Activated T-cell treated with anti-CD3 and anti-CD28 coated beads, Interleukin-2, amount 50 U/mL, for 48 hours (primary cell): ENCODE results near the gene RPS6KA5.
"Not testable (repeated sequence)": the region's sequence is repeated elsewhere in the genome, so short reads cannot be mapped to it uniquely, and the experiment has no call there.

Source experiments
- DNase-seq, 2 experiments: peaks; one replicate each; pipeline ENCODE4 v3.0.0-alpha.2; 2020

Gene RPS6KA5

DNA sequence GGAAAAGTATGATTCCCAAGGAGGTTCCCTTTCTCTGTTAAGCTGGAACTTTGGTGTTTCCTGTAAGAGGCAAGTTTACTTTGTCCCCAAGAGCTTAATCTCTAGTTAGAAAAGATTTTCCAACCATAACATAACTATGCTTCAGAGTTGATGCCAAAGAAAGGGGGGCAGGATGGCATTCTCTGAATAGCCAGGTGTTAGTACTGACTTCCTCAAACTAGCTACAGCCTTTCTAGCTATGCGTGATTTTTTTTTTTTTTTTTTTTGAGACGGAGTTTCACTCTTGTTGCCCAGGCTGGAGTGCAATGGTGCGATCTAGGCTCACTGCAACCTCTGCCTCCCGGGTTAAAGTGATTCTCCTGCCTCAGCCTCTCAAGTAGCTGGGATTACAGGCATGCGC, 204.3 kb downstream of the RPS6KA5 start:
- DNase-seq: not testable (repeated sequence)

DNA sequence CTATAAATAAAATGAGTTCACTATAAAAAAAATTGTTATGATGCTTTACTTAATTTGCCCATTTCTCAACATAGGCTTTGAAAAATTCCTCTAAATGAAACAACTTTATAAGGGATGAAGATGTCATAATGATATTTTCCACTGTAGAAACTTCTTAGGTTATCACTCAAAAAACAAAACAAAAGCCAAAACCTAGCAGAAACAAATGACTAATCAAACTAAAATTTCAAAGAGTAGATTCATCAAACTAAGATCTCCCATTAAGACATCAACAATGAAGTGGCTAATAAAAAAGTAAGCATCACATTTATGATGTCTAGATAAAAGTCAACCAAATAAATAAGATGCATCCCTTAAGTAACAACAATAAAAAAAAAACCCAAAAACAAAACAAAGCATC, 207.3 kb downstream of the RPS6KA5 start:
- no peak for DNase-seq

DNA sequence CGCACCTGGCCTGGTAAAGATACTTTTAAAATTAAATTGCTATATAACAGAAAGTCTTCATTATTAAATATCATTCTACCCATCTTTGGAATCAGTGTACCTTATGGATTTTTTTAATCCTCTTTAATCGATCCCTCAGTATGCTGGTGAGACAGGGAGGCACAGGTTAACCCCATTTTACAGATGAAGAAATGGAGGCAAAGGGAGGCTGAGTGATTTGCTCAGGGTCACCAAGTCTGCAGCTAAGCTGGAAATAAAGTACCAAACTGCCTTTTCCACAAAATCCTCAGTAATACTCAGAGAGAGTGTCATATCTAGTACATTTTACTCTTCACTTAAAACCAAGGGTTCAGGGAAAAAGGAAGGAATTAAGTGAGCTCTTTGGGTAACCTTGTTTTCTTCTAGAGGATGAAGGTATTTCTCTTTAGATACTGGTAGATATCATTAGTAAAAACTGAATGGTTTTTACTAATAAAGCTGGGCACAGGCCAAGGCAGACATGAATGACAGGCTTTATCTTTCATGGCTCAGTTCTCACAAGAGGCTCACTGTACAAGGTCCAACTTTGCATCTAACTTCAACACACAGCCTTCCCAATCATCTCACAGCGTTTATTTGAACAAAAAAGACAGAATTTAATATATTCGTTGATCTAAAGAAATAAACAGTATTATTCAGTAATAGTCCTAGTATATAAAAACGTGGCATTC, 209.0 kb downstream of the RPS6KA5 start:
- DNase-seq: no peak

DNA sequence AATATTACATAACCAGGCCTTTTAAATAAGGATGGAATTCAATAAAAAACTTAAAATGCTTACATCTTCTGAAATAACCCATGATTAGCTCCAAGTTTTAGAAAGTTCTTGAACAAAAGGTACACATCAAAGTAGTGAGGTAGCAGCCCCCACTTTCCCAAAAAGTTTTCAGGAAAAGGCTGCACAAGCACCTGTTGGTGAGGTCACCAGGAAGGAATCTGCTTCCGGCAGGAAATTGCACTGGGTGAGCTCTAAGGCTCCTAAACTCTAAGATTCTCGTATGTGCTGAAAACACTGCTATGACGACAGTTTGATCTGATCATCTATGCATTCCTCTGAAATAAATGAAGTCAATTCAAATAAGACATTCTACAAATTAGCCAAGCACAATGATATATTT, 210.0 kb downstream of the RPS6KA5 start:
- DNase-seq: no peak

DNA sequence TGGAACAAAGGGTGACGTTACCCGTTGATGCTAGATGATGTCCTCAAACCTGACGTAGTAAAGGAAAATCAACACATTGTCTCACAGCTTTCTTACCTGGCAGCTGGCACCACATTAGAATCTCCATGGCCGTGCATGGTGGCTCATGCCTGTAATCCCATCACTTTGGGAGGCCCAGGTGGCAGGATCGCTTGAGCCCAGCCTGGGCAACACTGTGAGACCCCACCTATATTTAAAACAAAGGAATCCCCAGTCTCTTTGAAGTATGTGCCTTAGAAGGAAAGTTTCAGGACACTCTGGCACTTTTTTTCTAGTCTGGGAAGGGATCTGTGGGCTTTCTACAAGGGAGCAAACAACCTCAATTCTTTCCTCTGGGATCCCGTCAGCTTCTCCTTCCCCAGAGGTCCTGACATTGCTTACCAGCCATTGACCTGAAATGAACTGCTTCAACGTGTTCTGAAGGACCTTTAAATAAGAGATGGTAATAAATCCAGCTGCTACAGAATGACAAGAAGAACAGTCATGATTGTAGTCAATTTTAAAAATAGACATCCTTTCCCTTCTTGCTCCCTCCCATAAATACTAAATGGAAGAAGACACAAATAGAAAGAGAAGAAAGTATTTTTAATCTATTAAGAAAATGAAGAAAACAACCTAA, 210.5 kb downstream of the RPS6KA5 start:
- no peak for DNase-seq

DNA sequence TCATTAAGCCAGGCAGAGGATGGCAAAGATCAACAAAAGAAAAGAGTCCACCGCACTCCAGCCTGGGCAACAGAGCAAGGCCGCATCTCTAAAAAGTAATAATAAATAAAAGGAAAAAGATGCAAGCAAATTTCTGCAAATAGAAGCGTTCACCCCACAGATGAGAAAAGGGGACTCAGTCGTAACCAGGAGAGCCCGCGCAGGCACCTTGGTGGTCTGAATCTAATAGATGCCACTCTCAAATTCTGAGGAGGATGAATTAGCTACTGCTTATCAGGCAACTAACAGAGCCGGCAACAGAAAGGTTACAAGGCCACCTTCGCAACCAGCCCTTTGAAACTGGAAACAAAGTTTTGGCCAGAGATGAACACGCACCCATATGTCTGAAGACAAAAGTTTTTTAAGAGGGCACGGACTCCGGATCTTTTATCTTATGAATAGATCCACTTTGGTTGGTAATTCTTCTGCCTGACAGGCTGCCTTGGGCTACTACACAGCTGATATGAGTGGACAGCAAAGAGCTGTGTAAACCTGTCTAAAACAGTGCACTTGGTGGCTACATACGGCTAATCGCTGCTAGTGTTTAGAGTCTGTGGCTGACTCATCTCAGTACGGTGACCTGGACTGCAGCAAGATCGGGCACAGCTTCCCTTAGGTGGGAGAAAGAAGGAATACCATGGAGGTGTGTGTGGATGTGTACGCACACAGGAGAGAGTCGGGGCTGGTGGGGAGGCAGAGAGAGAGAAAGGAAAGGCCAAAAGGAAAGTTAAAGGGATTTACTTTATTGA, 211.3 kb downstream of the RPS6KA5 start:
- no peak for DNase-seq

DNA sequence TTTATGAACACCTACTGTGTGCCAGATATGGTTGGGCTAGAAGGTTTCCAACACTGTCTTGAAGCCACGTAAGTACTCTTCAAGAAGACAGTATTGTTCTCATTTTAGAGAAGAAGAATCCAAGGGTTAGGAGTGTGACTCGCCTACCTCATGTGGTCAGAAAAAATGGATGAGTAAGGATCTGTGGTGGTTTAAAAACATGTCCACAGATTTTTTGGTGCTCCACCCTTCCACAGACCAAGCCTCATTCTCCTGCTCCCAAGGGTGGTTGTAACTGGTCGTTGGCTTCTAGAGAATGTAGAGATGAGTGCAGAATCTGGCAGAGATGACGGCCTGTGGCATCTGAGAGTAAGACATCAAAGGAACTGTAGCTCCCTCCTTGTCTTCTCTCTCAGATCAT, 213.9 kb downstream of the RPS6KA5 start:
- no peak for DNase-seq

DNA sequence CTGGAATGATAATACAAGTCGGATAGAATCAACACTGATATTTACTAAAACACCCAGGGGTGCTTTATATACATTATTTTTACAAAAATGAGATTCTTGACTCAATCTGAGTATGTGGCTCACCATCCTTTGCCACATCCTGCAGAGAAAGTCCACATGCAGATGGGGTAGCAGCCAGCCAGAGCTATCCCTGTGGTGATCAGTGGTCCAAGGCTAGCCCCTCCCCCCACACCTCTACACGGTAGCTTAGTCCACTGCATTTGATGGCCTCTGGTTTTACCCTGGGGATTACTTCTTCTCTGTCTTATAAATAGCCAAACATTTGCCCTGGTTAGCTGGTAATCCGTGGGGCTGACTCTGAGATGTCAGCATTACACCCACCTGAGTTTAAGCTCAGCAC, 216.1 kb downstream of the RPS6KA5 start:
- no peak for DNase-seq

DNA sequence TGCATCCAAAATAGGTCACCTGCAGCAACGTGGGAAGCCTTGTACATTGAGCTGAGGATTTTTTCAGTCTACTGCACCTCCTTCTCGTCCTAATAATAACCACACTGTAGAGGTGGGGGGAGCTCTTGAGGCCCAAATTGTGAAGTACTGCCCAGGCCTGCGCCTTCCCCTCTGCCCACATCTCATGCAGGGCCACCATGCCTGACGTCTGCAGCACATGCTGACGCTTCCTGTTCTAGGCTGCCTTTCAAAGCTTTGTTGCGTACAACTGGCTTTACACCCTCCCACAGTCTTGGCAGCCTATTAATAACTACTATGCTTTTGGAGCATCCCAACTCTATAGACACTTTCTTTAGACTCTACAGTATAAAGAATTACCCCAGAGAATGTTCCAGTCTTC, 217.7 kb downstream of the RPS6KA5 start:
- DNase-seq: no peak

DNA sequence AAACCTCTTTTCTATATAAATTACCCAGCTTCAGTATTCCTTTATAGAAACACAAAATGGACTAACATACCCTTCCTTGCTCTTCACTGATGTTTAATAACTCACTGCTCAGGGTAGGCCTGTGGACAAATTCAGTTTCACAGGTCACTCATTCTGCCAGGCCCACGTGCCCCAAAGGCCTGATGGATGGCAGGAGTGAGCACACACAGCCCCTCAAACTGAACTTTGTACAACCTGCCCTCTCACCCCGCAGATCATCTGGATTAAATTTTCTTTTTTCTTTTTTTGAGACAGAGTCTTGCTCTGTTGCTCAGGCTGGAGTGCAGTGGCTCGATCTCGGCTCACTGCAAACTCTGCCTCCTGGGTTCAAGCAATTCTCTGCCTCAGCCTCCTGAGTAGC, 219.8 kb downstream of the RPS6KA5 start:
- DNase-seq: not testable (repeated sequence)

DNA sequence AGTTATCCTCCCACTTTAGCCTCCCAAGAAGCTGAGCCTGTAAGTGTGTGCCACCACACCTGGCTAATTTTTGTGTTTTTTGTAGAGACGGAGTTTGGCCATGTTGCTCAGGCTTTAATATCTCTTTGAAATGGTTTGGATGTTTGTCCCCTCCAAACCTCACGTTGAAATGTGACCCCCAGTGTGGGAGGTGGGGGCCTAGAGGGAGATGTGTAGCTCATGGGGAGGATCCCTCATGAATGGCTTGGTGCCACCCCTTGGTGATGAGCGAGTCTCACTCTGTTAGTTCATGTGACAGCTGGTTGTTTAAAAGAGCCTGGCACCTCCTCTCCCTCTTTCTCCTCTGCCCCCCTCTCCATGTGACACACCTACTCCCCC, 220.6 kb downstream of the RPS6KA5 start:
- DNase-seq: no peak

DNA sequence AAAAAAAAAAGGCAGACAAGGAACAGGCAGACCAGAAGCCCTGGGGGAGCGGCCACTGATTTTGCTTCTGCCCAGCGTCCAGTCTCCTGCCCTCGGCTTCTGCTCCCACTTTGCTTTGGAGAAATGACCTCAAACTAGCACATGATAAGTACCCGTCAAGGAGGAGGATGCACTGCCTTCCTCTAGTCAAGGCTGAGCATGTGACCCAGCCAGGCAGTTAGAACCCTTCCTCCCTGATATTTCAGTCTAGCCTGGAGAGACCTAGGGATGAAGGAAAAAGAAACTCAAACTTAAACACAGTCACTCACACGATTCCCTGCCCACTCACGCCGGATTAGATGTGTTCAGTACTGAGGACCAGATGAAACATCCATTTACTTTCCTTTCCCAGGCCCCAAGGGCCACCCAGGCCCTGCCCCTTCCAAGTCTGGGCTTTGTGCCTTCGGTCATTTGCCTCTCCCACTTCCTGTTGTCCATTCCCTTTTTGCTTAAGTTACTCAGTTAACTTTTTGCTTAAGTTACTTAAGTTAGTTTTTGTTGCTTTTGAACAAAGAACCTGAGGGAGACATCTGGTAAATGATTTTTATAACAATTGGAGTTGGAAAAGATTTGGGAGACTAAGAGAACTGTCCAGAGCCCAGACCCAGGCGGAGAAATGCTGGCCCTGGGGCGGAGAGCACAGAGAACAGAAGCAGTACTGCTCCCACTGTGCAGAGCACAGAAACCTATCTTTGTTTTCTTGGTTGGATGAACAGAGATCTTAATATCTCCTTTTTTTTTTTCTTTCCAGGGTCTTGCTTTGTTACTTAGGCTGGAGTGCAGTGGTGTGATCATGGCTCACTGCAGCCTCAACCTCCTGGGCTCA, 221.2 kb downstream of the RPS6KA5 start:
- DNase-seq: no peak

DNA sequence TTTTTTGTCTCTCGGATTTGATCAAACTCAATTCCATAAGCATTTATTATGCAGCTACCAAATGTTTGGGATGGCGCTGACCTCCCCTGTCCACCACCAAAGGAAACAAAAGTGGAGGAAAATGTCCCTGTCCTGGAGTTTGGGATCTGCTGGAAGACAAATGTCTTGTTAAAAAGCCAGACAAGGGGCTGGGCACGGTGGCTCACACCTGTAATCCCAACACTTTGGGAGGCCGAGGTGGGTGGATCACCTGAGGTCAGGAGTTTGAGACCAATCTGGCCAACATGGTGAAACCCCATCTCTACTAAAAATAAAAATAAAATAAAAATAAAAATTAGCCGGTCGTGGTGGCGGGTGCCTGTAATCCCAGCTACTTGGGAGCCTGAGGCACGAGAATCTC, 221.9 kb downstream of the RPS6KA5 start:
- not testable (repeated sequence) for DNase-seq

DNA sequence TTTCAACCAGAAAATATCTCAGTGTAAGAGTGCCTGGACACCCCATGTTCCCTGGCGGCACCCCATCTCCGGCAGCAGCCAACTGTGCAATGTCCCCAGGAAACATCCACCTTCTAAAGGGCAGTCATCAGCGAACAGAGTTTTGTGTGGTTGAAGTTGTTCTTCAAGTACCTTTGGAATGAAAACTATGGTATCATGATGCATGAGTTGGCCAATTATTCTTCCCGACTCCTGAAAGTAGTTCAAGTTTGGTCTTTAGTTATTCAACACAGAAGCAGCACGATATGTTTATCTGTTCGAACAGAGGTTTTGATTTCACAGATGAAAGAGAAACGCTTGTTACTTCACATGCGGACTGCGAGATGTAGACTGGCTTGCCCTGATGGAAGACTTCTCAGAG, 223.1 kb downstream of the RPS6KA5 start:
- no peak for DNase-seq

DNA sequence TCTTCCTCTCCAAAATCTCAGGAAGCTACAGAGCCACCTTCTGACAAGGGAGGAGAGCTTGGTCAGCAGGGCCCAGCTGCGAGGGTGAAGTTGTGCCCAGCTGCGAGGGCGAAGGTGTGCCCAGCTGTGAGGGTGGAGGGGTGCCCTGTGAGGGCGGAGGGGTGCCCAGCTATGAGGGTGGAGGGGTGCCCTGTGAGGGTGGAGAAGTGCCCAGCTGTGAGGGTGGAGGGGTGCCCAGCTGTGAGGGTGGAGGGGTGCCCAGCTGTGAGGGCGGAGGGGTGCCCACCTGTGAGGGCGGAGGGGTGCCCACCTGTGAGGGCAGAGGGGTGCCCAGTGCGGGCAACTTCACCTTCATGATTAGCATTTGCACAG, 223.8 kb downstream of the RPS6KA5 start:
- DNase-seq: no peak

DNA sequence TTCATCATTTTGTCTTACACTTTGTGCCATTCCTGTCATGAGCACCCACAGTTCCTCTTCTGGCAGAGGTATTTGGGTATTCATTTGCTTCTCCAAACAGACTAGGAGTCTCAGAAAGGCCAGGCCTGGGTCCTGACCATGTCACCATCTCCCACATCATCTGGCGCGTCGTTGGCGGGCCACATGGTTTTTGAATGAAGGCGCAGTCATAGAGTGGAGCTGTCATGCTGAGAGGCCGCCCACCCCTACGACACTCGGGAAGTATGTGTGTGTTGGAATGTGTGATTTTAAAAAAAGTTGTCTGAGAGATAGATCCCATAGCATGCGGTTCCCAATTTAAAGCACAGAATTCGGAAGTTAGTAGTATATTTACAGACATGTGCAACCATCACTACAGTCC, 228.6 kb downstream of the RPS6KA5 start:
- no peak for DNase-seq

DNA sequence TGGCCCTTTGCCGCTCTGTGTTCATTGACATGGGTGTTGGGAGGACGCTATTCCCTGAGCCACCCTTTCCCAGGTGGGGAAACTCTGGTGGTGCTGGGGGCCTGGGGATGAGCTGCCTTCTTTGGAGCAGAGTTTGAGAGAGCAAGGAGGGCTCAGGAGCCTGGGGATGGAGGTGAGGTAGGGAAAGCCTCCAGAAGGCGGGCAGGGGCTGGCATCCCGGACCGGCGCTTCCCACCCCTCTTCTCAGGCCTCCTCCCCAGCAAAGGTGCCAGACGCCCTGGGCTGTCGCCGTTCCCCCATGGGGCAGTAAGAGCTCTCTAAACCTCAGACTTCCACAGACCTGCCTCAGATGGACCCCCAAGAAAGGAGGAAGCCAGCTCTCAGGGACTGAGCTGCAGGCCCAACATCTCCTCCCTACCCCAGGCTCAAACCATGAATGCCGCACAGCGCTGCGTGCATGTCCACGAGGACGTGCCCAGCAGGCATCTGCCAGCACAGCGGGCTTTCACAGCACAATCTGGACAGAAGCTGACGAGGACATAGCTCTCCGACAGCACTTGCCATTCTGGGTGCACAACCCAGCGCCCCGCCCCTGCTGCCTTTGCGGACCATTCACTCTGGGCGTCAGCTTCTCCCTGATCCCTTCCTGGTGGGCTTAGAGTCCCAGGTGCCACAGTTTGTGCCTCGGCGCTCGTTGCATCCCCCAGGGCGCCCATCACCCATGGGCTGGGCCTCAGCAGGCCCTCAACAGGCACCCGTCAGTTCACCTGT, 229.3 kb downstream of the RPS6KA5 start:
- no peak for DNase-seq

DNA sequence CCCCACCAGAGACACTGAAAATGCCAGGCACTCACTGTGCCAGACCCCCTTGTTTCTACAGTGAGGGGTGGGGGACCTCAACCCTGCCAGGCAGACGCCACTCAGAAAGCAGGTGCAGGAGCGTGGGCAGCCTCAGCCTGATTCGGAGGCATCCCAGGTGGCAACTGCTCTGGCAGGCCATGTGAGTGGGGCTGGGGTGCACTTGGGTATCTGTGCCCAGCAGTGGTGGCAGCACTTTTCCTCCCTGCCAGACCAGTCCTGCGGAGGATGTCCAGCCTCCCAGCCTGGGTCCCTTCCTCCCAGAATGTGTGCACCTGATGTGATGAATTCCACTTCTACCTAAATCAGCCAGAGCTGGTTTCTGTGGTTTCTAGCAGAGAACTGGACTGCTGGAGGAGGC, 230.8 kb downstream of the RPS6KA5 start:
- DNase-seq: no peak

DNA sequence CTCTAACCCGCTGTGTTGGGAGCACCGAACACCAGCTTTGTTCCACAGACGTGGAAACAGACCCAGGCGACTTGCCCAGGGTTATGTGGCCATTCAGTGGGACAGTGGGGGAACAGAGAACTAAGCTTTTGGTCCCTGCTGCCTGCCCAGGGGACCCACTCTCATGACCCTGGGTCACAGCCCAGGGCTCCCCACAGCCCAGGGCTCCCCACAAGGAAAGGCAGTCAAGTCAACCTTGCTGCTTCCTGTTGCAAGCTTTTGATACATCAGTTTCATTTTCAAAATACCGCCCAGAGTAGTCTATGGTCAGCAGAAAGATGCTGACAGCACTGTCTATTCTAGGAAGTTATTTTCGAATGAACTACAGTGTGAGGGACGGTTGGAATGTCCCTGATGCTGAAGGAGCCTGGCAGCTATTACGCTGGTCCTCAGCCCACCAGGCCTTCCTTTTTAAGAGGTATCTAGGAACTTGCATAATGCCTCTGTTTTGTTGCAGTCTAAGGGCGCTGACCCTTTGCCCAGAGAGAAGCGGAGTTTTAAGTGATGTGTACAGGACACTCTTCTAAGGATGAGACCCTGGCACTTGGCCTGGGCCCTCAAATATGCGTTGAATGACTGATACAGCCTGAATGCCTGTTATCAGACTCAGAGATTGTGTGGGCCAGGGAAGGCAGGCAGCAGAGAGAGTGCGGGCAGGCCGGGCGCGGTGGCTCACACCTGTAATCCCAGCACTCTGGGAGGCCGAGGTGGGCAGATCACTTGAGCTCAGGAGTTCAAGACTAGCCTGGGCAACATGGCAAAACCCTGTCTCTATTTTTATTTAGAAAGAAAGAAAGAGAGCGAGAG, 231.6 kb downstream of the RPS6KA5 start:
- peak; percentile 49 to 54 for DNase-seq

DNA sequence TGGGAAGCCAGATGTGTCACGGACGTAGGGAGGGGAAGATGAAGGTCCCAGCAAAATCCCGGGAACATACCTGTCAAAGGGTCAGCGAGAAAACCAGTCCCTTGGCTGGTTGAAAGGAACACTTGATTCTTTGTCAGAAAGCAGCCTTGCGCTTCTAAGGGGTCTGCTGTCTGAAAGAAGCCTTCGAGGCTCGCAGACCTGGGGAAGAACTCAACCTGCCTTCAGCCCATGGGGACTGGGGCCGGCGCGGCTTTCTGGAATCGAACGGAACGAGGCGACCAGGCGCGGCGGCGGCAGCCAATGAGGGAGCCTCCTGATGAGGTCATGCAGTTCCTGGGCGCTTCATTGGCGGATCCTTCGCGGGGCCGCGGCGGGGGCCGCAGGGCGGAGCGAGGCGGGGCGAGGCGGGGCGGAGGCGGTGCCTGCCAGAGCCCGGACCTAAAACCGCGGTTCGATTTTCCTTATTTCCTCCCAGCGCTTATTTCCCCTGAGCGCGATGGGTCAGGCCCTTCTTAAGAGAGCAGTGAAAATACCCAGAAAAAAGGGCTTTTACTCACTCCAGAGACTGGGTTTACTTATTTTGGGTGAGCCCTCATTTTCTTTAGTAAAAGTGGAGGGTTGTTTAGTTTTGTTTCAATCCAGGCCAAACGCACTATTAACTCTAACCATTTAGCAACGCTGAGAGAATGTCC, 232.4 kb downstream of the RPS6KA5 start:
- peak; percentile 92 to 95 for DNase-seq

DNA sequence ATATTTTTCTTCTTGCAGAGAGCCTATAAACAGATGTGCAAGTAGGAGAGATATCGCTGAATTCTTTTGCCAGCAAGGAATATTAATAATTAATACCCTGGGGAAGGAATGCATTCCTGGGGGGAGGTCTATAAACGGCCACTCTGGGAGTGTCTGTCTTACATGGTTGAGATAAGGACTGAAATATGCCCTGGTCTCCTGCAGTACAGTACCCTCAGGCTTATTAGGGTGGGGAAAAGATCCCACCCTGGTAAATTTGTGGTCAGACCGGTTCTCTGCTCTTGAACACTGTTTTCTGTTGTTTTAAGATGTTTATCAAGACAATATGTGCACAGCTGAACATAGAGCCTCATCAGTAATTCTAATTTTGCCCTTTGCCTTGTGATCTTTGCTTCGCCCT, 236.9 kb downstream of the RPS6KA5 start:
- DNase-seq: not testable (repeated sequence)
